NCI-H69 (cell line): ENCODE results near the gene SELENOK.

Experiments used
- DNase-seq: peaks from one replicate; lab custom pipeline; 2025; lab: John Stamatoyannopoulos, UW

The SELENOK gene

GRCh38 chr3:53883008-53883407, 8.7 kb downstream of the SELENOK start:
- no peak for DNase-seq

- peak; percentile 86 for DNase-seq
Measured at GRCh38 chr3:53881691-53882593, 9.7 kb downstream of the SELENOK start, which contains the start of gene ACTR8. TSS of gene ACTR8 (minus strand) at chr3:53882152. CDS start at chr3:53882101, 51 bp downstream.

GRCh38 chr3:53880396-53881345, 11.0 kb downstream of the SELENOK start:
- DNase-seq = no peak

- no peak for DNase-seq
Measured at GRCh38 chr3:53865732-53866499, 25.7 kb downstream of the SELENOK start.

- DNase-seq = no peak
Measured at GRCh38 chr3:53863145-53863544, 28.5 kb downstream of the SELENOK start.

- DNase-seq = no peak
Measured at GRCh38 chr3:53862241-53862640, 29.4 kb downstream of the SELENOK start.

- no peak for DNase-seq
Measured at GRCh38 chr3:53860196-53860595, 31.5 kb downstream of the SELENOK start.

GRCh38 chr3:53859178-53859577, 32.5 kb downstream of the SELENOK start:
- DNase-seq = no peak

GRCh38 chr3:53858096-53858741, 33.4 kb downstream of the SELENOK start:
- DNase-seq = no peak

- DNase-seq = no peak
Measured at GRCh38 chr3:53856964-53857363, 34.7 kb downstream of the SELENOK start.

- no peak for DNase-seq
Measured at GRCh38 chr3:53850895-53851294, 40.8 kb downstream of the SELENOK start.

- DNase-seq = no peak
Measured at GRCh38 chr3:53849916-53850315, 41.7 kb downstream of the SELENOK start.

GRCh38 chr3:53846851-53847155, 44.9 kb downstream of the SELENOK start:
- DNase-seq = peak; percentile 37

- peak; percentile 83 for DNase-seq
Measured at GRCh38 chr3:53846134-53846850, 45.4 kb downstream of the SELENOK start, which contains the start of the genes CHDH and IL17RB. TSS of gene CHDH (minus strand) at chr3:53846419. CDS start at chr3:53824008, 22,411 bp downstream. TSS of gene IL17RB (plus strand) at chr3:53846568. CDS start at chr3:53846589, 21 bp downstream.

- no peak for DNase-seq
Measured at GRCh38 chr3:53845881-53846133, 45.9 kb downstream of the SELENOK start.

GRCh38 chr3:53845103-53845880, 46.4 kb downstream of the SELENOK start:
- DNase-seq = peak; percentile 45

GRCh38 chr3:53844262-53845102, 47.2 kb downstream of the SELENOK start:
- peak; percentile 6 for DNase-seq

- peak; percentile 43 for DNase-seq
Measured at GRCh38 chr3:53843195-53844177, 48.2 kb downstream of the SELENOK start.
